Measurements from ENCODE around the gene SH3TC2.

The SH3TC2 gene

GRCh38 chr5:149063017-149063687, at the start of gene SH3TC2:
TSS of gene SH3TC2 (minus strand) at chr5:149063062. CDS start at chr5:149063022, 40 bp downstream.
- in situ Hi-C loops (cut with MboI; ENCODE audit: low pct_unique_long_range_greater_than_20kb, low sequenced_read_pairs, unreplicated experiment) = no loop called here
- TF ChIP-seq, protein P1, sequence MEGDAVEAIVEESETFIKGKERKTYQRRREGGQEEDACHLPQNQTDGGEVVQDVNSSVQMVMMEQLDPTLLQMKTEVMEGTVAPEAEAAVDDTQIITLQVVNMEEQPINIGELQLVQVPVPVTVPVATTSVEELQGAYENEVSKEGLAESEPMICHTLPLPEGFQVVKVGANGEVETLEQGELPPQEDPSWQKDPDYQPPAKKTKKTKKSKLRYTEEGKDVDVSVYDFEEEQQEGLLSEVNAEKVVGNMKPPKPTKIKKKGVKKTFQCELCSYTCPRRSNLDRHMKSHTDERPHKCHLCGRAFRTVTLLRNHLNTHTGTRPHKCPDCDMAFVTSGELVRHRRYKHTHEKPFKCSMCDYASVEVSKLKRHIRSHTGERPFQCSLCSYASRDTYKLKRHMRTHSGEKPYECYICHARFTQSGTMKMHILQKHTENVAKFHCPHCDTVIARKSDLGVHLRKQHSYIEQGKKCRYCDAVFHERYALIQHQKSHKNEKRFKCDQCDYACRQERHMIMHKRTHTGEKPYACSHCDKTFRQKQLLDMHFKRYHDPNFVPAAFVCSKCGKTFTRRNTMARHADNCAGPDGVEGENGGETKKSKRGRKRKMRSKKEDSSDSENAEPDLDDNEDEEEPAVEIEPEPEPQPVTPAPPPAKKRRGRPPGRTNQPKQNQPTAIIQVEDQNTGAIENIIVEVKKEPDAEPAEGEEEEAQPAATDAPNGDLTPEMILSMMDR (IDR thresholded peaks at IDR 0.05; ENCODE audit: extremely low read depth, insufficient read depth, missing control alignments) = no peak
- DNase-seq (ENCODE audit: low spot score) = no peak

- TF ChIP-seq, protein P1 (IDR thresholded peaks at IDR 0.05; ENCODE audit: extremely low read depth, insufficient read depth, missing control alignments) = no peak
- DNase-seq (ENCODE audit: low spot score) = no peak
- in situ Hi-C loops (cut with MboI; ENCODE audit: low pct_unique_long_range_greater_than_20kb, low sequenced_read_pairs, unreplicated experiment) = no loop called here
Measured at GRCh38 chr5:149110406-149110805, 47.5 kb upstream of the SH3TC2 start.

- DNase-seq (ENCODE audit: low spot score) = no peak
- TF ChIP-seq, protein P1 (IDR thresholded peaks at IDR 0.05; ENCODE audit: extremely low read depth, insufficient read depth, missing control alignments) = no peak
- in situ Hi-C loops (cut with MboI; ENCODE audit: low pct_unique_long_range_greater_than_20kb, low sequenced_read_pairs, unreplicated experiment) = no loop called here
Measured at GRCh38 chr5:149108651-149109280, 45.9 kb upstream of the SH3TC2 start.

DNA sequence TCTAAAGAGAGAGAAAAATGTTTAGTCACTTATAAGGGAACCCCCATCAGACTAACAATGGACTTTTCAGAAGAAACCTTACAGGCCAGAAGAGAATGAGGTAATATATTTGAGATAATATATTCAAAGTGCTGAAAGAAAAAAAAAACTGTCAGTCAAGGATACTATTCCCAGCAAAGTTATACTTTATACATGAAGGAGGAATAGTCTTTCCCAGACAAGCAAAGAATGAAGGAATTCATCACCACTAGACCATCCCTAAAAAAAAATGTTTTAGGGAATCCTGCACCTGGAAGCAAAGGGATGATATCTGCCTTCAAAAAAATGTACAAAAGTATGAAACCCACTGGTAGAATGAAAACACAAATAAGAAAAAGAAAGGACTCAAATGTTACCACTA, 37.5 kb upstream of the SH3TC2 start:
- in situ Hi-C loops (cut with MboI; ENCODE audit: low pct_unique_long_range_greater_than_20kb, low sequenced_read_pairs, unreplicated experiment) = no loop called here
- TF ChIP-seq, protein P1 (IDR thresholded peaks at IDR 0.05; ENCODE audit: extremely low read depth, insufficient read depth, missing control alignments) = no peak
- DNase-seq (ENCODE audit: low spot score) = no peak

DNA sequence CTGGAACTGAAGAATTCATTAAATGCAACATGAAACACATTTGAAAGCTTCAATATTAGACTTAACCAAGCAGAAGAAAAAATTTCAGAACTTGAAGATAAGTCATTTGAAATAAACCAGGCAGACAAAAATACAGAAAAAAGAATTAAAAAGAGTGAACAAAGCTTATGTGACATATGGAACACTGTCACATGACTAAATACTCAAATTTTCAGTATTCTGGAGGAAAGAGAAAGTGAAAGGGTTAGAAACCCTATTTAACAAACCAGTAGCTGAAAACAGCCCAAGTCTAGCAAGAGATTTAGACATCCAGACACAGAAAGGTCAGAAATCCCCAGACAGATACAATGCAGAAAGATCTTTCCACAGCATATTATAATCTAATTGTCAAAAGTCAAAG, 37.1 kb upstream of the SH3TC2 start:
- no peak for DNase-seq (ENCODE audit: low spot score)
- in situ Hi-C loops (cut with MboI; ENCODE audit: low pct_unique_long_range_greater_than_20kb, low sequenced_read_pairs, unreplicated experiment) = no loop called here
- TF ChIP-seq, protein P1 (IDR thresholded peaks at IDR 0.05; ENCODE audit: extremely low read depth, insufficient read depth, missing control alignments) = no peak

- in situ Hi-C loops (cut with MboI; ENCODE audit: low pct_unique_long_range_greater_than_20kb, low sequenced_read_pairs, unreplicated experiment) = no loop called here
- no peak for DNase-seq (ENCODE audit: low spot score)
Measured at GRCh38 chr5:149094996-149095395, 32.1 kb upstream of the SH3TC2 start.

More at GRCh38 chr5:149094996-149095395, 32.1 kb upstream of the SH3TC2 start:
- TF ChIP-seq, protein P1 (IDR thresholded peaks at IDR 0.05; ENCODE audit: extremely low read depth, insufficient read depth, missing control alignments) = no peak
